ENCODE data around the gene C1orf35. TPM values are rescaled to one million over a fixed set of nuclear protein-coding genes. Genes with fewer than 3 reads are reported as not detected.

The C1orf35 gene
- total and polyA plus RNA-seq, 2 donors (not counting 1 experiment from before 2014, with no cell fraction given), result 4.8 to 7.6 TPM

GRCh38 chr1:228097333-228098081 lies 5.6 kb downstream of the C1orf35 start:
- no peak for DNase-seq (ENCODE audit: low read depth in 2 of 2)
- Histone ChIP-seq H3K9me3 (ENCODE audit: control insufficient read depth, insufficient read depth, low read depth, low read length) (no peaks in the 10 kb centered on the region), H3K27me3 (ENCODE audit: control insufficient read depth, insufficient read depth, low read length) (no peaks in the 10 kb centered on the region), H3K27ac (ENCODE audit: insufficient read depth, low read length) (no peak overlapping the region), H3K9ac (ENCODE audit: insufficient read depth, low read length) (no peak overlapping the region), H3K4me1 (ENCODE audit: control insufficient read depth, extremely low read depth, insufficient read depth, low read length) (no peaks in the 10 kb centered on the region), H3K4me3 (replicated peaks in 1 of 4; ENCODE audit: control extremely low read depth in 1 of 4, insufficient read depth in 1 of 4, low read depth in 3 of 4, low read length in 4 of 4) (no peak overlapping the region), H3K79me2 (ENCODE audit: control insufficient read depth, insufficient read depth, low read length) (peaks cover 86% of the 10 kb centered on the region), H3K36me3 (ENCODE audit: control insufficient read depth, insufficient read depth, low read length) (peaks cover 46% of the 10 kb centered on the region), H4K20me1 (ENCODE audit: control insufficient read depth, extremely low read depth, insufficient read depth, low read length) (peaks cover 11% of the 10 kb centered on the region), H3K4me2 (ENCODE audit: extremely low read depth, insufficient read depth, low read length) (no peak overlapping the region), H2AFZ (ENCODE audit: low read length) (no peak overlapping the region)
- no peak for TF ChIP-seq EZH2 (IDR thresholded peaks at IDR 0.05; ENCODE audit: low read length, missing control alignments)
- TF ChIP-seq CTCF (conservative IDR thresholded peaks at IDR 0.05 in 1 of 2, IDR thresholded peaks at IDR 0.05 in 1 of 2; ENCODE audit: low read depth in 1 of 2, low read length in 2 of 2), result no peak

GRCh38 chr1:228096416-228097332 lies 6.5 kb downstream of the C1orf35 start:
- Histone ChIP-seq H4K20me1 (ENCODE audit: control insufficient read depth, extremely low read depth, insufficient read depth, low read length) (peaks cover 14% of the 10 kb centered on the region), H3K4me1 (ENCODE audit: control insufficient read depth, extremely low read depth, insufficient read depth, low read length) (no peaks in the 10 kb centered on the region), H3K79me2 (ENCODE audit: control insufficient read depth, insufficient read depth, low read length) (peaks cover 88% of the 10 kb centered on the region), H3K27me3 (ENCODE audit: control insufficient read depth, insufficient read depth, low read length) (no peaks in the 10 kb centered on the region), H3K36me3 (ENCODE audit: control insufficient read depth, insufficient read depth, low read length) (peaks cover 49% of the 10 kb centered on the region), H3K4me3 (replicated peaks in 1 of 4; ENCODE audit: control extremely low read depth in 1 of 4, insufficient read depth in 1 of 4, low read depth in 3 of 4, low read length in 4 of 4) (no peak overlapping the region), H3K9ac (ENCODE audit: insufficient read depth, low read length) (no peak overlapping the region), H3K27ac (ENCODE audit: insufficient read depth, low read length) (no peak overlapping the region), H2AFZ (ENCODE audit: low read length) (no peak overlapping the region), H3K4me2 (ENCODE audit: extremely low read depth, insufficient read depth, low read length) (no peak overlapping the region), H3K9me3 (ENCODE audit: control insufficient read depth, insufficient read depth, low read depth, low read length) (no peaks in the 10 kb centered on the region)
- TF ChIP-seq EZH2 (IDR thresholded peaks at IDR 0.05; ENCODE audit: low read length, missing control alignments) (no peak), CTCF (conservative IDR thresholded peaks at IDR 0.05 in 1 of 2, IDR thresholded peaks at IDR 0.05 in 1 of 2; ENCODE audit: low read depth in 1 of 2, low read length in 2 of 2) (no peak)
- no peak for DNase-seq (ENCODE audit: low read depth in 2 of 2)

- H3K9me3 ChIP-seq (ENCODE audit: control insufficient read depth, insufficient read depth, low read depth, low read length), result no peaks in the 10 kb centered on the region
- no peak for DNase-seq (ENCODE audit: low read depth in 2 of 2)
- peaks cover 93% of the 10 kb centered on the region for H3K79me2 ChIP-seq (ENCODE audit: control insufficient read depth, insufficient read depth, low read length)
- H3K9ac ChIP-seq (ENCODE audit: insufficient read depth, low read length), result no peak overlapping the region
- H4K20me1 ChIP-seq (ENCODE audit: control insufficient read depth, extremely low read depth, insufficient read depth, low read length), result peaks cover 14% of the 10 kb centered on the region
- no peaks in the 10 kb centered on the region for H3K27me3 ChIP-seq (ENCODE audit: control insufficient read depth, insufficient read depth, low read length)
- no peak overlapping the region for H3K4me2 ChIP-seq (ENCODE audit: extremely low read depth, insufficient read depth, low read length)
- TF ChIP-seq EZH2 (IDR thresholded peaks at IDR 0.05; ENCODE audit: low read length, missing control alignments) (no peak), CTCF (conservative IDR thresholded peaks at IDR 0.05 in 1 of 2, IDR thresholded peaks at IDR 0.05 in 1 of 2; ENCODE audit: low read depth in 1 of 2, low read length in 2 of 2) (no peak)
- no peak overlapping the region for H2AFZ ChIP-seq (ENCODE audit: low read length)
- H3K4me3 ChIP-seq (replicated peaks in 1 of 4; ENCODE audit: control extremely low read depth in 1 of 4, insufficient read depth in 1 of 4, low read depth in 3 of 4, low read length in 4 of 4), result no peak overlapping the region
- H3K4me1 ChIP-seq (ENCODE audit: control insufficient read depth, extremely low read depth, insufficient read depth, low read length), result no peaks in the 10 kb centered on the region
- no peak overlapping the region for H3K27ac ChIP-seq (ENCODE audit: insufficient read depth, low read length)
- peaks cover 46% of the 10 kb centered on the region for H3K36me3 ChIP-seq (ENCODE audit: control insufficient read depth, insufficient read depth, low read length)
Observed at GRCh38 chr1:228095938-228096337, 7.2 kb downstream of the C1orf35 start.
